HepG2 (cell line): ENCODE results near the gene JPH2. TPM values are rescaled to one million over a fixed set of nuclear protein-coding genes. Genes with fewer than 3 reads are reported as not detected.

Source experiments
- ATAC-seq: fragments of 200-7000 bp; cut with Tn5 transposase; 3 replicates; pipeline ENCODE4 v1.9.1; 2020; ENCODE audit warnings: mild to moderate bottlenecking, moderate library complexity
- BruUV-seq: library from RNA; stranded (reverse); fragments of 400-500 nt; replicated peaks from 2 replicates; lab custom pipeline; 2021; lab: Mats Ljungman, UMichigan
- CTCF ChIA-PET: fragments of 300-600 bp; formaldehyde crosslinking; extraction: SDS; loops from one replicate; lab custom pipeline; 2021; ENCODE audit warnings: low total read pairs, inconsistent platforms, low intra/inter-chr PET ratio; lab: Yijun Ruan, JAX
- POLR2A ChIA-PET: fragments of 350-600 bp; sonication (Branson Sonifier 250); formaldehyde crosslinking; loops from one replicate; lab custom pipeline; 2020; ENCODE audit warnings: antibody characterized with exemption, inconsistent platforms; lab: Yijun Ruan, JAX
- DNase-seq: peaks from one replicate; pipeline ENCODE4 v3.0.0-alpha.2; 2015; ENCODE audit warnings: low spot score
- FAIRE-seq: peaks from 3 replicates; lab custom pipeline; 2011; peaks lifted over from hg19 to GRCh38; lab: Jason Lieb, UNC
- H2AFZ ChIP-seq: one replicate; pipeline ENCODE4 v1.6.1; 2011; ENCODE audit warnings: low read length, inconsistent platforms
- H3K27ac ChIP-seq: fragments of 300-600 bp; 3 replicates; pipeline ENCODE4 v1.8.0; 2011; ENCODE audit warnings: mixed run types, mild to moderate bottlenecking, mixed read lengths, low read length, inconsistent platforms; ENCODE audit not compliant: insufficient read depth; ENCODE audit errors: extremely low read length
- H3K27me3 ChIP-seq, 2 experiments: fragments of 200-600 bp in 1 of 2; 2 replicates in 1 of 2; 3 replicates in 1 of 2; pipeline versions ENCODE4 v1.6.0 to v1.8.0; 2011; ENCODE audit warnings: low read length in 2 of 2, mild to moderate bottlenecking in 2 of 2, moderate library complexity in 2 of 2, inconsistent platforms in 1 of 2; ENCODE audit not compliant: insufficient read depth in 2 of 2, control insufficient read depth in 1 of 2
- H3K36me3 ChIP-seq, 2 experiments: fragments of 200-600 bp in 1 of 2; replicated peaks in 1 of 2; 2 replicates in 1 of 2; 3 replicates in 1 of 2; pipeline versions ENCODE4 v1.5.1 to v1.8.0; 2011; ENCODE audit warnings: low read length in 2 of 2, inconsistent platforms in 1 of 2; ENCODE audit not compliant: insufficient read depth in 2 of 2, control insufficient read depth in 1 of 2
- H3K4me1 ChIP-seq: 2 replicates; pipeline ENCODE4 v1.5.1; 2012; ENCODE audit warnings: low read length, inconsistent platforms; ENCODE audit not compliant: insufficient read depth
- H3K4me2 ChIP-seq: 2 replicates; pipeline ENCODE4 v1.6.0; 2011; ENCODE audit warnings: low read depth, low read length, inconsistent platforms
- H3K4me3 ChIP-seq, 3 experiments: fragments of 200-600 bp in 1 of 3; sonication (generic), shearing (Covaris generic) in 1 of 3; replicated peaks in 1 of 3; 2 replicates each; pipeline ENCODE4 v1.5.1; 2011 to 2016; ENCODE audit warnings: low read length in 3 of 3, inconsistent platforms in 2 of 3, low read depth in 2 of 3, mild to moderate bottlenecking in 2 of 3, control low read depth in 1 of 3, mixed read lengths in 1 of 3; ENCODE audit not compliant: insufficient read depth in 1 of 3
- H3K79me2 ChIP-seq: one replicate; pipeline ENCODE4 v1.6.1; 2011; ENCODE audit warnings: low read length, inconsistent platforms; ENCODE audit not compliant: insufficient read depth
- H3K9ac ChIP-seq: 2 replicates; pipeline ENCODE4 v1.6.0; 2011; ENCODE audit warnings: mild to moderate bottlenecking, low read depth, low read length, inconsistent platforms; ENCODE audit not compliant: insufficient read depth
- H3K9me3 ChIP-seq: 2 replicates; pipeline ENCODE4 v1.5.1; 2012; ENCODE audit warnings: mild to moderate bottlenecking, low read length
- H4K20me1 ChIP-seq: 2 replicates; pipeline ENCODE4 v1.6.0; 2011; ENCODE audit warnings: inconsistent platforms, mild to moderate bottlenecking, low read length, moderate library complexity; ENCODE audit not compliant: insufficient read depth
- KIAA2018 ChIP-seq: sonication (generic); formaldehyde crosslinking; IDR thresholded peaks from 2 replicates; pipeline ENCODE4 v1.5.0; 2020; ENCODE audit warnings: mild to moderate bottlenecking, missing genetic modification reagents, borderline replicate concordance
- NFKBIZ ChIP-seq: IDR thresholded peaks from 2 replicates; pipeline ENCODE4 v1.6.1; 2018; ENCODE audit warnings: missing genetic modification reagents, missing compliant biosample characterization
- PAXIP1 ChIP-seq: sonication (generic); formaldehyde crosslinking; conservative IDR thresholded peaks from 2 replicates; pipeline ENCODE4 v1.4.0; 2020; ENCODE audit warnings: mild to moderate bottlenecking, missing genetic modification reagents, moderate library complexity
- ZBTB20 ChIP-seq: sonication (generic); formaldehyde crosslinking; IDR thresholded peaks from 2 replicates; pipeline ENCODE4 v1.8.1; 2023; ENCODE audit warnings: missing genetic modification reagents, low read depth, mild to moderate bottlenecking, borderline replicate concordance
- ZNF264 ChIP-seq: sonication (generic); formaldehyde crosslinking; IDR thresholded peaks from 2 replicates; pipeline ENCODE4 v1.4.0; 2020; ENCODE audit warnings: missing genetic modification reagents
- ZNF350 ChIP-seq: sonication (generic); formaldehyde crosslinking; IDR thresholded peaks from 2 replicates; pipeline ENCODE4 v1.4.0; 2020; ENCODE audit warnings: mild to moderate bottlenecking, low read depth, missing genetic modification reagents, borderline replicate concordance
- ZNF512B ChIP-seq: sonication (generic); formaldehyde crosslinking; IDR thresholded peaks from 2 replicates; pipeline ENCODE4 v1.5.1; 2020; ENCODE audit warnings: missing genetic modification reagents, mild to moderate bottlenecking, borderline replicate concordance
- ZNF639 ChIP-seq: conservative IDR thresholded peaks from 2 replicates; pipeline ENCODE4 v1.6.1; 2018; ENCODE audit warnings: missing genetic modification reagents
- WGBS: methylation state at CpG from one replicate; pipeline ENCODE4 v1.1.6; 2017; ENCODE audit warnings: low lambda C conversion rate; 5-methylcytosine and 5-hydroxymethylcytosine counted together
- in situ Hi-C: cut with HindIII; loops from 2 replicates; pipeline ENCODE4 v1.10.0; 2017; ENCODE audit warnings: low pct_unique_long_range_greater_than_20kb; ENCODE audit not compliant: extremely low pct_ligation_motif_present
- intact Hi-C: fragments of 100-400 bp; cut with micrococcal nuclease; formaldehyde crosslinking; loops from one replicate; pipeline ENCODE4 v1.10.0; 2022; ENCODE audit not compliant: unreplicated experiment
- polyA plus RNA-seq, 8 experiments: library from polyadenylated mRNA; depleted of rRNA in 3 of 8; stranded (reverse) in 7 of 8; unstranded in 1 of 8; fragments of >200 nt; fragmentation: Illumina TruSeq in 4 of 8; extraction: Trizol in 4 of 8; gene quantifications; 2 replicates each; pipeline versions ENCODE4 v1.2.1 to v1.2.3, GENCODE V29; 2011 to 2016; ENCODE audit warnings: low read depth in 4 of 8, missing spikeins in 1 of 8, mixed read lengths in 1 of 8; ENCODE audit not compliant: insufficient read depth in 1 of 8
- total RNA-seq, 5 experiments: library from RNA; depleted of rRNA; stranded (reverse); fragments of >200 nt; fragmentation: Illumina TruSeq; extraction: Trizol; gene quantifications; 2 replicates each; pipeline ENCODE4 v1.2.3, GENCODE V29; 2016; ENCODE audit warnings: low read depth in 1 of 5

Gene JPH2
- total and polyA plus RNA-seq, 2 of the 13 experiments (the other 11 are each of a cell fraction or from before 2014, with no cell fraction given): 0.42 TPM; not detected in 1

- ChIA-PET POLR2A (no interaction called here), CTCF (no interaction called here)
- peaks cover 6 to 75% of the 10 kb centered on the region in 2 experiments; a peak in 4 of 5 replicates for H3K27me3 ChIP-seq
- H2AFZ ChIP-seq: no peak overlapping the region
- intact Hi-C loops (no loop called here), in situ Hi-C loops (no loop called here)
- DNase-seq (no peak), ATAC-seq (no peak), FAIRE-seq (no peak)
- 32% methylated on average over 3 of the region's 3 CpGs for WGBS
- H3K36me3 ChIP-seq: no peaks in the 10 kb centered on the region
- H3K4me3 ChIP-seq: no peak overlapping the region
- H3K27ac ChIP-seq: no peak overlapping the region
- no peaks in the 10 kb centered on the region for H3K79me2 ChIP-seq
- no peaks in the 10 kb centered on the region for H3K4me1 ChIP-seq
- no peaks in the 10 kb centered on the region for H4K20me1 ChIP-seq
- BruUV-seq: no TSS peak
- no peaks in the 10 kb centered on the region for H3K9me3 ChIP-seq
- H3K9ac ChIP-seq: no peak overlapping the region
- H3K4me2 ChIP-seq: no peak overlapping the region
- TF ChIP-seq ZNF512B (CRISPR knock-in tag): no peak
- TF ChIP-seq ZNF350: no peak
- TF ChIP-seq KIAA2018: no peak
- no peak for TF ChIP-seq ZBTB20 (CRISPR knock-in tag)
- TF ChIP-seq NFKBIZ (CRISPR knock-in tag): no peak
- TF ChIP-seq PAXIP1: no peak
- no peak for TF ChIP-seq ZNF639 (CRISPR knock-in tag)
- TF ChIP-seq ZNF264: no peak
Measured at GRCh38 chr20:44167736-44168135, 19.3 kb downstream of the JPH2 start.
